ENCODE measurements around the gene SP1. TPM values are rescaled to one million over a fixed set of nuclear protein-coding genes. Genes with fewer than 3 reads are reported as not detected.

Gene SP1
- total and polyA plus RNA-seq, 9 of the 15 experiments (the other 6 are each of a cell fraction or from before 2014, with no cell fraction given), result 8.0 to 65.5 (median 41.6) TPM

DNA sequence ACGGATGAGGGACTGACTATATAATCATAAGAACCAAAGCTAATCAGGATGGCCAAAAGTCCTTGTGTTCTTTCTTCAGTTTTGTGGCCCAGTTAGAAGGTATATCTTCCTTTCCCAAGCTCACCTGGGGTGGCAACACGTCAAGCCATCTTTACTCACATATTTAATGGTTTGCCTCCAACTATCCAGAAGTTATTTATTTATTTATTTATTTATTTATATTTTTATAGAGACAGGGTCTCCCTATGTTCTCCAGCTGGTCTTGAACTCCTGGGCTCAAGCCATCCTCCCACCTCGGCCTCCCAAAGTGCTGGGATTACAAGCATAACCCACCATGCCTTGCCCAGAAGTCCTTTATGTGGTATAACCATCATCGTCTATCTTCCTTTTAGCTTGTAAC lies 32.1 kb upstream of the SP1 start:
- H3K79me2 ChIP-seq (ENCODE audit: control insufficient read depth, insufficient read depth, low read length), result no peaks in the 10 kb centered on the region
- in situ Hi-C loops (cut with MboI), result no loop called here
- peaks cover 7 to 17% of the 10 kb centered on the region in 2 experiments; a peak in 4 of 5 replicates for H3K4me1 ChIP-seq (replicated peaks in 1 of 2; ENCODE audit: control insufficient read depth in 2 of 2, insufficient read depth in 2 of 2, low read length in 2 of 2)
- intact Hi-C loops (cut with micrococcal nuclease), result no loop called here
- H3K9me3 ChIP-seq (replicated peaks; ENCODE audit: control insufficient read depth, insufficient read depth, low read depth, low read length), result no peaks in the 10 kb centered on the region
- no peak overlapping the region for H3K4me2 ChIP-seq (ENCODE audit: insufficient read depth, low read length)
- no peaks in the 10 kb centered on the region for H3K36me3 ChIP-seq (ENCODE audit: control insufficient read depth, insufficient read depth, low read length)
- POLR2A ChIA-PET, result interaction anchor here (0.9 to 1.0 kb wide), 2 partner anchors 21 to 161 kb away, joined by 3 read pairs; no protein-coding TSS in a partner anchor
- H3K9me1 ChIP-seq (ENCODE audit: control insufficient read depth, insufficient read depth, low read length), result no peaks in the 10 kb centered on the region
- H3K4me3 ChIP-seq, result no peak overlapping the region
- no TSS peak for BruUV-seq (replicated peaks)
- H3K9ac ChIP-seq (ENCODE audit: insufficient read depth in 1 of 2, low read depth in 2 of 2, low read length in 2 of 2), result no peak overlapping the region
- no peak overlapping the region for H3K27ac ChIP-seq (ENCODE audit: extremely low read depth, low read depth, low read length)
- H4K20me1 ChIP-seq (replicated peaks; ENCODE audit: control insufficient read depth, insufficient read depth, low read length), result no peaks in the 10 kb centered on the region
- no peaks in the 10 kb centered on the region for H3K27me3 ChIP-seq (ENCODE audit: control insufficient read depth in 2 of 2, insufficient read depth in 2 of 2, low read length in 2 of 2)
- ATAC-seq, result no peak
- 62% methylated on average over 4 of the region's 4 CpGs for whole genome bisulfite sequencing (ENCODE audit: insufficient coverage, low coverage, missing lambda C conversion rate)
- CTCF ChIA-PET (ENCODE audit: low intra/inter-chr PET ratio), result no interaction called here
- TF ChIP-seq ZNF146 (CRISPR knock-in tag; IDR thresholded peaks at IDR 0.05; ENCODE audit: unreplicated experiment), result no peak
- TF ChIP-seq ZC3H11A (IDR thresholded peaks at IDR 0.05; ENCODE audit: low read depth, low read length), result peak; percentile 74; the same call in 1 of the 2 replicates
- TF ChIP-seq CC2D1A (IDR thresholded peaks at IDR 0.05), result no peak
- TF ChIP-seq ZFPM2 (CRISPR knock-in tag; IDR thresholded peaks at IDR 0.05), result no peak
- no peak overlapping the region for H2AFZ ChIP-seq (ENCODE audit: low read depth, low read length)
- FAIRE-seq, result no peak
- DNase-seq (ENCODE audit: extremely low read depth in 1 of 4, low spot score in 3 of 4), result no peak
